Activated T-helper 1 cell treated with anti-CD3 and anti-CD28 coated beads, Interleukin-12 subunit alpha, Interleukin-12 subunit beta, Interleukin-2, Interleukin-4 antibody, amounts not matched to agents 30 ng/mL and 10 ng/mL and 1 ng/mL, durations not matched to agents 14 hours and 24 hours and 36 hours (primary cell): ENCODE measurements around the gene PROX1. TPM values are rescaled to one million over a fixed set of nuclear protein-coding genes. Genes with fewer than 3 reads are reported as not detected.

ENCODE experiments used
- DNase-seq: peaks from one replicate; pipeline ENCODE4 v3.0.0; 2021; ENCODE audit warnings: low spot score
- H3K27ac Mint-ChIP-seq: one replicate; pipeline ENCODE4 v1.8.0; 2021; ENCODE audit warnings: mild to moderate bottlenecking, mixed read lengths
- H3K27me3 Mint-ChIP-seq: one replicate; pipeline ENCODE4 v1.8.0; 2022; ENCODE audit warnings: mild to moderate bottlenecking, moderate library complexity, mixed read lengths; ENCODE audit not compliant: insufficient read depth
- H3K36me3 Mint-ChIP-seq: one replicate; pipeline ENCODE4 v1.8.0; 2021; ENCODE audit warnings: low read depth, mixed read lengths
- H3K4me1 Mint-ChIP-seq: one replicate; pipeline ENCODE4 v1.8.0; 2021; ENCODE audit warnings: low read depth, mixed read lengths
- H3K4me3 Mint-ChIP-seq: one replicate; pipeline ENCODE4 v1.8.0; 2021; ENCODE audit warnings: mild to moderate bottlenecking, moderate library complexity, mixed read lengths
- H3K9me3 Mint-ChIP-seq: one replicate; pipeline ENCODE4 v1.8.0; 2021; ENCODE audit warnings: mixed read lengths
- intact Hi-C: fragments of 100-400 bp; cut with micrococcal nuclease; formaldehyde crosslinking; loops from one replicate; pipeline ENCODE4 v1.15.1; 2024
- total RNA-seq: library from RNA; stranded (reverse); gene quantifications from 2 replicates; pipeline ENCODE4 v1.2.3, GENCODE V29; 2022

Gene PROX1
- total RNA-seq, 1 donor from 2014 or later = not detected

DNA sequence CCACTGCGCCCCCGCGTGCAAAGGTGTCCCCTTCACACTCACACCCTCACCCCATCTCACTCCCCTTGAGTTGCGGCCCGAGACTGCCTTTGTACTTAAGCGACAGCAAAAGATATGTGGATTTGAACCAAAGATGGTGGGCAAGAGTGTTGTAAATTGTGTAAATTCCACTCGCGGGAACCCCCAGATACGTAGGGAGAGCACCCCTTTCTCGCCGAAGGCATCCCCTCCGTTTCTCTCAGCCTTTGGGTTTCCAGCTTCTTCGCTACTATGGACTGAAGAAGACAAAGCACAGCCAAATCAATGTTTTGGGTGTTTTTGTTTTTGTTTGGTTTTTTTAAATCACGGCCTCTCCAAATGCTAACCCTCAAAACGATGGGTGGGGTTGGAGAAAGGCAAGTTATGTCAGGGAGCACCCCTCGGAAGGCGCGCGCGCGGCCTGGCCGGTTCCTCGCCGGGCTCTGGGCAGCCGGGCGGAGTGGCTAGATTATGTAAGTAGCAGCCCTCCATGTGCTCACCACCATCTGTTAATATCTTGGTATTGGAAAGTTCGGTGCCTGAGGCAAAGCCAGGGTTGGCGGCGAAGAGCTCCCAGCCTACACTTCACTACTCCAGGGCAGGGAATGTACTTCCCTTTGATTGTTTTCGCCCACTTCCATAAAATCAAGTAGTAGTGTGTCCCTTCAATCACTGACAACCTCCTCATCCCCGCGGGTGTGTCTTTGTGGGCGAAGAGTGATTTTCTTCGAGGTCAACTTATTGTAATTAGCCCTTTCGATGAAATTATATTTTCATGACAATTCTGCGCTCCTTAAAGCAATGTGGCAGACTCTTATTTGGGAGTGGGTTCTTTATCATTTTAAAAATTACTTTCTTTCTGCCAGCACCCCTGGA is 4.0 kb upstream of the PROX1 start:
- H3K27me3 Mint-ChIP-seq = peaks cover 79% of the 10 kb centered on the region

DNA sequence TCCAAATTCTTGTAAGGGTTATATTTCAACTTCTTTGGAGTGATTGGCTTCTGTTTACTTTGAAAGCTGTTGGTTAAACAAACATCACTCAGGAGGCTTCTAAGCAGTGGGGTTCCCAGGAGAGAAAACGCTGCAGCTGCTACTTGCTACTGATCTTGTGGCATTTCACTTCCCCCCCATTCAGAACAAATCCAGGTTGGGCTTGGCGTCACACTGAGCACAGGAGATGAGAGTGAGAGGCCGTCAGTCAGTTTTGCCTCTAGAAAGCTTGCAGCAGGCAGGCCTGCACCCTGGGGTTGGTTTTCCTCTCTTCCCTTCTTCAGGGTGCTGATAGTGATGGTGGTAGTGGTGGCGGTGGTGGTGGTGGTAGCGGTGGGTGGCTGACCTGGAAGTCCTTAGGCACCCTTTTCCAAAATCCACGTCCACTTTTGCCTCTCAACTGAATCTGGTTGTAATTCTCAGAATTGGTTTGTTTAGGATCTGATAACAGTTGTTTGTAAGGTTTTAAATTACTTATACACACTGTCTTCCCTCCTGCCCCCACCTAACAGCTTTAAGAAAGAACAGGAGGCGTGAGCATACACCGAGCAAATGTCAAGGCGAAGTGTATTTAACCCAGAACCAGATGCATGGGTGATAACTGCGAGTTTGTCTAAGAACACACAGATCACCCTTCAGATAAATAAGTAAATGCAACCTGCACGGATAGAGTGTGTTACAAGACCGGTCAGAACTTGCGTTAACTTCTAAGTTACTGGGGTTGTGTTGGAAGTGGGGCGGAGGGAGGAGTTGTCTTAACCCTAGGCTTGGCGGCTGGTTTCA is 3.2 kb upstream of the PROX1 start:
- H3K4me3 Mint-ChIP-seq = no peak overlapping the region
- peaks cover 32% of the 10 kb centered on the region for H3K4me1 Mint-ChIP-seq
- peaks cover 3% of the 10 kb centered on the region for H3K36me3 Mint-ChIP-seq
- no peak overlapping the region for H3K27ac Mint-ChIP-seq
- intact Hi-C loops = no loop called here
- peaks cover 2% of the 10 kb centered on the region for H3K9me3 Mint-ChIP-seq
- DNase-seq = no peak
- peaks cover 79% of the 10 kb centered on the region for H3K27me3 Mint-ChIP-seq

More for the DNA sequence above, 4.0 kb upstream of the PROX1 start:
- Mint-ChIP-seq H3K36me3 (peaks cover 3% of the 10 kb centered on the region), H3K27ac (no peak overlapping the region), H3K4me1 (peaks cover 23% of the 10 kb centered on the region), H3K4me3 (no peak overlapping the region), H3K9me3 (peaks cover 2% of the 10 kb centered on the region)
- intact Hi-C loops = no loop called here
- DNase-seq = no peak

DNA sequence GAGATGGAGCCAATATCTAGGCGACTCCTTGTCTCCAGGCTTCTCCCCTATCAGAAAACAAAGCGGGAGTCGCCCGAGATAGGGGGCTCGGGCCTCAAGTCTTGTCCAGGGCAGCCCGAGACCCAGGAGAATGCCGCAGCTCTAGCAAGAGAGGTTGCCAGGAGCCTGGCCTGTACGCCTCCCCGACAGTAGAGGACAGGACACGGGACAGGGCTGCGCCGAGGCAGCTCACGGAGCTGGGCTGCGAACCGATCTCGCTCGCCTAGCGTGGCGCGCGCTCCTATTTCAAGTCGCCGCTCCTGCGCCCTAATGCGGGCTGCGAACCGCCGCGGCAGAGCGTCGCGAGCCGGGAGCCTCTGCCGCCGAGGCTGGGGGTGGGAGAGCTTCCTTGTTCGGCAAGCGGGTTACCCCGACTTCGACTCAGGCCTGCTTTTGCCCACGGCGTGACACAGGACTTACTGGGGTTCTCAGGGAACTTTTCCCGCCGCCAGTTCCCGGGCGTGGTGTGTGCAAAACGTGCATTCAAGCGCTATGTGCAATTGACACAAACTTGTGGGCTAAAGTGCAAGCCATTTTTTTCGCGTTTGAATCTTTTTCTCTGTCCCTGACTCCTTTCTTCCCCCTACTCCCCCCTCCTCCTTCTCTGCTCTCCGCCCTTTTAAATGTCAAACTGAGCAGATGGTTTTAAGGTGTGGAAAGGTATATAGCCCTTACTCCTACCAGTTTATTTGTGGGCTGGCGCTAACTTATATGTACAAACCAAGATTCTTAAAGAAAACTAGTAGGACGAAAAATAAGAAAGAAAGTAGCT is 2.4 kb upstream of the PROX1 start:
- peaks cover 3% of the 10 kb centered on the region for H3K36me3 Mint-ChIP-seq
- H3K27ac Mint-ChIP-seq = peak overlapping the region; percentile 75
- peaks cover 82% of the 10 kb centered on the region for H3K27me3 Mint-ChIP-seq
- intact Hi-C loops = no loop called here
- no peak for DNase-seq
- H3K4me3 Mint-ChIP-seq = peak overlapping the region; percentile 34
- H3K4me1 Mint-ChIP-seq = peaks cover 32% of the 10 kb centered on the region
- H3K9me3 Mint-ChIP-seq = peaks cover 2% of the 10 kb centered on the region

DNA sequence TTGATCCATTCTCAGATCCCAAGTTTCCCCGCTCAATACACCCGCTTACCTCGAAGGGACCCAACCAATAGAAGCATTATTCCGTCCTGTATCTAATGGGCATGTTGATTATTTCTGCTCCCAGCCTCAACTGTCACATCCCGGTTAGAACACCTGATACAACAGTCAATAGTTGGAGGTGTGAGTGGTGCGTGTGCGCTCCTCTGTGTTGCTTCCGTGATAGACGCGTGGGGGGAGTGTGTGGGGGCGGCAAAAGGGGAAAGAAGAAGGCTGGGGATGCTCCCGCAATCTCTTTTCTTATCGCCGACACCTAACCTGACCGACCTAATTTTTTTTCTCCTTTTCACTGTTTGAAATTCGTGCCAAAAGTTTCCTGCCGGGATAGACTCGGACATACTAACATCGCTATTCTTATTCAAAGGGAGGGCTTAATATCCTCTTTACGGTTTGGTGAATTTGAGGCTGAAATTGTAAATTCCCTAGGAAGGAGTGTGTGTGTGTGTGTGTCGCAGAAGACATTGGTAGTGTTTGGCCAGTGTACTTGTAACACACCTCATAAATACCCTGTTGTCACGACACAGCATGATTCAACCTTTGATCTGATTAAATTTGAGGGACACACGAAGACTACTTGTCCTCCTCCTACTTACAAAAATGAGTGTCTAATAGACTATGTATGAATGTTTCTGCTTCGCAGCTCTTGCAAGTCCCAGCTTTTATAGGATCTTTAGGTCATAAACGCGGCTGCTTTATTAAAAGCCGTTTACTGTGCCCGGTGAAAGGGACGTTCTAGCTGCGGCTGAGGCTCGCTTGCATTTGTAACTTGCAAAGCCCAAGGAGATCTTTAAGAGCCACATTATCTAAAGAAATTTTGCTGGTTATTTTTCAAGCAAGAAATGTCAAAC is 1.5 kb upstream of the PROX1 start:
- Mint-ChIP-seq H3K27me3 (peaks cover 82% of the 10 kb centered on the region), H3K9me3 (peaks cover 2% of the 10 kb centered on the region), H3K27ac (peak overlapping the region; percentile 75), H3K4me3 (peak overlapping the region; percentile 34), H3K4me1 (peaks cover 32% of the 10 kb centered on the region), H3K36me3 (peaks cover 3% of the 10 kb centered on the region)
- intact Hi-C loops = no loop called here
- DNase-seq = no peak

DNA sequence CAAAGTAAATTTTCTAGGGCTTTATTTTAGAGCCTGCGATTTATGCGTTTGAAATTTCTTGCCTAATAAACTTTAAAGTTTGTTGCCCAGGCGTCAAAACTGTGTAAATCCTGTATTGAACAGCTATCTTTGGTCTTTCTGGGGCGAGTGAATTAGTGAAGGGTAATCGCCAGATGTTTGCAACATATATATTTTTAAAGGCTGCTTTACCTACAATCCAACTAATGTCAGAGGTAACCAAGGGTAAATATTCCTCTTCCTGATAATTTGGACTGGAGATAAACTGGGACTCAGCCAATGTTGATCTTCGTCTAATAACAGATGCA is 885 bp upstream of the PROX1 start:
- Mint-ChIP-seq H3K27ac (no peak overlapping the region), H3K4me1 (peaks cover 32% of the 10 kb centered on the region), H3K27me3 (peaks cover 81% of the 10 kb centered on the region), H3K4me3 (peak overlapping the region; percentile 71), H3K9me3 (peaks cover 2% of the 10 kb centered on the region), H3K36me3 (peaks cover 3% of the 10 kb centered on the region)
- intact Hi-C loops = no loop called here
- DNase-seq = no peak

DNA sequence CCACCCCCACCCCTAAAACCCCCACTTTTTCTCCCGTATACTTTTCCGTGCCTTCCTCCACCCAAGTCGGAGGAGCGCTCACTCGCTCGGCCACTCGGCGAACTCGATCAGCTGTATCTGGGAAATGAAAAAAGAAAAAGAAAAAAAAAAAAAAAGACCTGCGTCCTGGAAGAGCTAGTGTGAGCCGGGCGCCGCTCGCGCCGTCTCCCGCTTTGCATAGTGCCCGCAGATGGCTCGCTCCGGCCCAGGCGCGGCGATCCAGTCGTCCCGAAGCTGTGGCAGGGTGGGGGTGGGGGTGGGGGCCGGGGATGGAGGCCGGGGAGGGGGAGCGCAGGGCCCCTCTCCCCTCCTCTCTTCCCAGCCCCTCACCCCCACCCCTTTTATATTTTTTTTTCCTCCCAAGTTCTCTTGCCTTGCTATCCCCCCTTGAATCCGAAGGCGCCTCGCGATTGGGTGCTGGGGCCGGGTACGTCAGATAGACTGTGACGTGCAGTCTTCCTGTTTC is 299 bp upstream of the PROX1 start:
- Mint-ChIP-seq H3K4me3 (peak overlapping the region; percentile 86), H3K4me1 (peaks cover 32% of the 10 kb centered on the region), H3K27me3 (peaks cover 81% of the 10 kb centered on the region), H3K36me3 (peaks cover 3% of the 10 kb centered on the region), H3K9me3 (peaks cover 2% of the 10 kb centered on the region), H3K27ac (peak overlapping the region; percentile 77)
- DNase-seq = no peak
- intact Hi-C loops = no loop called here

DNA sequence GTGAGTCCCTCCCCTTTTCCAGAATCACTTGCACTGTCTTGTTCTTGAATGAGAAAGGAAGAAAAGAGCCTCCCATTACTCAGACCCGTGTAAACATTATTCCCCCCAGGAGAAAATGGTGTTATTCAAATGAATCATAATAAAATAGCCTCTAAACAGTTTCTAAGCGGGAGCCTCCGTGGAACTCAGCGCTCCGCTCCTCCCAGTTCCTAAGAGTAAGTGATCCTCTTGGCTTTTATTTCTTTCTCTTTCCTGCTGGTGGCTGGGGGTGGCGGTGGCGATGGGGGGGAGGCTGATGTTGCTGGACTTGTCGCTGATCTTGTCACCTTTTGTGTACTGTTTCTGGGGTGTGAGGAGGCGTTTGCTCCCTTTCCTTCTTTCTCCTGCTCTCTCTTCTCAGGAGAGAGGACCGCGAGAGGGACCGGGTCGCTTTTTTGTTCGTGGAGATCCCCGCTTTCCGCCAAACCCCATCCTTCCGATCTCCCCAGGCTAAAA is 781 bp downstream of the PROX1 start:
- H3K27ac Mint-ChIP-seq = peak overlapping the region; percentile 45
- peaks cover 3% of the 10 kb centered on the region for H3K36me3 Mint-ChIP-seq

DNA sequence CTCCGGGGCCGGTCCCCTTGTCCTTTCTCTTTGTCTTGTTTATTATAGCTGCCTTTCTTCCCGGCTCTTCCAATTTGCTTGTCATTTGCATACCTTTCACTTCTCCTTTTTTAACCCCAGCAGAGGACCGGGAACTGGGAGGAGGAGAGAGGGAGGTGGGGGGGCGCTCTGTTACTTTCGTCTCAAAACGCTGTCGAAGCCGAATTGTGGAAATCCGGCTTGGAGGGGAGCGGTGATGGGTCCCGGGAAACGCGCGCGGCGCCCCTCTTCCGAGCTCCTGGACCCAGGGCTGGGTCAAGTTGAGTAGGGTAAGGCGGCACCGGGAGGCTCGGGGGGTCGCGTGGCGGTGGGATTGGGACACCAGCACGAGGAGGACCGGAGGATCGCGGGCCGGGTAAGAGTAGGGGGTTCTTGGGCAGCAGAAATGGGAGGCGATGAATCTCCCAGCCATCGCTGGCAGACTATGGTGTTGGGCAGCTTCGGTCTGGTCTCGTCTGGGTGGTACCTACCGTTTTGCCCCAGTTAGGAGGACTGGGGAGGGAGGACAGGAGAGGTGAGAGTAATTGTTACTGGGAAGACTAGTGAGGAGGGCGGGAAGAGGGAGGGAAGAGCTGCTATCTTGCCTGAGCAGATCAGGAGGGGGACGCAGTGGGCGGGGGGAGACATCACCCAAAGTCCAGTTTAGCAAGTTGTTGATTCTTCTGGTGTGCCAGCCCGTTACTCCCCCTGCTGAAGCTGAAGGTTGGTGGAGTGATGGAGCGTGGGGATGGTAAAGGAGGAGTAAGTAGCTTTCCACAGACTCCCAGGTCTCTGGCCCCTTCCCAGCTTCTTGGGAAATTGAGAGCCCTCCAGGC is 1.5 kb downstream of the PROX1 start:
- Mint-ChIP-seq H3K27ac (peak overlapping the region; percentile 45), H3K9me3 (peaks cover 2% of the 10 kb centered on the region)

More for the DNA sequence above, 781 bp downstream of the PROX1 start:
- Mint-ChIP-seq H3K4me1 (peaks cover 32% of the 10 kb centered on the region), H3K9me3 (peaks cover 2% of the 10 kb centered on the region), H3K27me3 (peaks cover 79% of the 10 kb centered on the region), H3K4me3 (peak overlapping the region; percentile 86)
- intact Hi-C loops = loop anchor here (2.0 kb wide), 1 partner anchor 340 kb away; no protein-coding TSS in a partner anchor
- no peak for DNase-seq

DNA sequence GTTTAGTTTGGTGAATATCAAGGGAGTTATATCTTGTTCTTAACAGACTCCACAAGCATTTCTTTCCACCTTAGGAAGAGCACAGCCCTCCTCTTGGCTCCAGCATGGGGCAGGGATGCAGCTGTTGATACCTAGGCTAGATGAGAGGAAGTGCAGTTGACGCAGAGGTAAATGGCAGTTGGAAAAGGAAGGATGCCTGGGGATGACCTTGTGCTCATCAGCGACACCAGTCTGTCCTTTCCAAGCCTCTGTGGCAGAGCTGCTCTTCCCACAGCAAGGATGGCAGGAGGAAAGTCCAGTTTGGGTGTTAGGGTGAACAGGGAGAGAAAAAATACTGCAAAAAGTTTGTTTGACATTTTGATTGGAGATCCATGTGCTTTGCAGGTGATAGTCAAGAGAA is 6.2 kb downstream of the PROX1 start:
- Mint-ChIP-seq H3K4me1 (peaks cover 7% of the 10 kb centered on the region), H3K9me3 (no peaks in the 10 kb centered on the region), H3K27ac (no peak overlapping the region), H3K27me3 (peaks cover 47% of the 10 kb centered on the region), H3K36me3 (no peaks in the 10 kb centered on the region), H3K4me3 (no peak overlapping the region)
- intact Hi-C loops = no loop called here
- DNase-seq = no peak

More for the DNA sequence above, 1.5 kb downstream of the PROX1 start:
- peaks cover 32% of the 10 kb centered on the region for H3K4me1 Mint-ChIP-seq
- DNase-seq = no peak
- H3K4me3 Mint-ChIP-seq = peak overlapping the region; percentile 86
- H3K36me3 Mint-ChIP-seq = peaks cover 3% of the 10 kb centered on the region
- peaks cover 78% of the 10 kb centered on the region for H3K27me3 Mint-ChIP-seq
- intact Hi-C loops = loop anchor here (2.0 kb wide), 1 partner anchor 340 kb away; no protein-coding TSS in a partner anchor

DNA sequence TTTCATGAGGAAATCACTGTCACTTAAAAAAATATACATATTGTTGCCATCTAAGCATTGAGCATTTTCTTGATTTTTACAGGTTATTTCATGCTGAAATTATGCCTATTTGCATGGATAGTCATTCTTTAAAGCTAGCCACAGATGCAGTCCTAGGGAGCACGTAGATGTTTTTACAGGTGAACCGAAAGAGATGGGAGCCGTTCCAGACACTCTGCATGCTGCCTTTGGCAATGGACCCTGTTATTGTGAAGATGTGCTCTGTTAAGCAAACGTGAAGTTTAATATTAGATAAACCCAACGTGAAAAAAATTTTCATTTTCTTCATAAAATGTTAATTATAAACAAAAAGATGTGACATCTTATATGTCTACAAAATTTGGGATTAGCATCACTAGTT is 7.1 kb downstream of the PROX1 start:
- H3K4me3 Mint-ChIP-seq = no peak overlapping the region
- no peak for DNase-seq
- no peaks in the 10 kb centered on the region for H3K36me3 Mint-ChIP-seq
- no peaks in the 10 kb centered on the region for H3K4me1 Mint-ChIP-seq
- H3K27ac Mint-ChIP-seq = no peak overlapping the region
- peaks cover 38% of the 10 kb centered on the region for H3K27me3 Mint-ChIP-seq
- intact Hi-C loops = no loop called here
- H3K9me3 Mint-ChIP-seq = no peaks in the 10 kb centered on the region

DNA sequence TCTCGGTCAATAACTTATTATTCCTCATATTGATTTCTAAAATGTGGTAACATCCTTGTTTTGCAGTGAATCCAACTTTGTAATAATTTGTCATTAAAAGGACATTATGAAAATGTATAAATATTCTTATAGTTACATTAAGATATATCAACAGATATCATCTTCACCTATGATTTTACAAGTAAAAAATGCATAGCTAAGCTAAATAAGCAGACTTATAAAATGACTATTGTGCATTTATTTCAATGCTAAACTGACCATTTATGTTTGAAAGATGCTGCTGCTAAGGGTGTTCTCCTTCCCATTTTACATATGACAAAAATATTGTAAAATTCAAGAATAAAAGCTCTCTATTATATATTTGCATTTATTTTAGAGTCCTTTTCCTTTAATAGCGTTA is 7.8 kb downstream of the PROX1 start:
- intact Hi-C loops = no loop called here
- H3K4me3 Mint-ChIP-seq = no peak overlapping the region
- H3K9me3 Mint-ChIP-seq = no peaks in the 10 kb centered on the region
- H3K4me1 Mint-ChIP-seq = no peaks in the 10 kb centered on the region
- peaks cover 30% of the 10 kb centered on the region for H3K27me3 Mint-ChIP-seq
- no peak for DNase-seq
- no peak overlapping the region for H3K27ac Mint-ChIP-seq
- H3K36me3 Mint-ChIP-seq = no peaks in the 10 kb centered on the region
